ENCODE measurements around the gene ABHD12B. TPM values are rescaled to one million over a fixed set of nuclear protein-coding genes. Genes with fewer than 3 reads are reported as not detected.
"Not testable (repeated sequence)": the region's sequence is repeated elsewhere in the genome, so short reads cannot be mapped to it uniquely, and the experiment has no call there.

The ABHD12B gene
- total and polyA plus RNA-seq, 4 donors, result 0.28 to 1.5 (median 0.94) TPM

GRCh38 chr14:50883827-50884197 is 12.0 kb downstream of the ABHD12B start:
- Histone ChIP-seq H3K27ac (ENCODE audit: low read depth, low read length) (no peak overlapping the region), H3K4me3 (ENCODE audit: low read depth, low read length) (no peak overlapping the region), H3K36me3 (ENCODE audit: control insufficient read depth, insufficient read depth, low read length) (no peaks in the 10 kb centered on the region), H3K27me3 (ENCODE audit: control insufficient read depth, insufficient read depth, low read length) (no peaks in the 10 kb centered on the region), H3K9me3 (ENCODE audit: control insufficient read depth, insufficient read depth, low read length) (no peaks in the 10 kb centered on the region), H3K4me1 (ENCODE audit: control insufficient read depth, insufficient read depth, low read length) (no peaks in the 10 kb centered on the region)
- WGBS (ENCODE audit: insufficient coverage), result no CpG with 5 or more reads among the region's 1 CpG
- DNase-seq (ENCODE audit: low read depth in 4 of 6, low spot score in 6 of 6), result no peak

- Histone ChIP-seq H3K36me3 (ENCODE audit: control insufficient read depth, insufficient read depth, low read length) (no peaks in the 10 kb centered on the region), H3K4me1 (ENCODE audit: control insufficient read depth, insufficient read depth, low read length) (no peaks in the 10 kb centered on the region), H3K4me3 (ENCODE audit: low read depth, low read length) (no peak overlapping the region), H3K27ac (ENCODE audit: low read depth, low read length) (no peak overlapping the region), H3K27me3 (ENCODE audit: control insufficient read depth, insufficient read depth, low read length) (no peaks in the 10 kb centered on the region), H3K9me3 (ENCODE audit: control insufficient read depth, insufficient read depth, low read length) (no peaks in the 10 kb centered on the region)
- no peak for DNase-seq (ENCODE audit: low read depth in 4 of 6, low spot score in 6 of 6)
These were observed 15.6 kb downstream of the ABHD12B start for GRCh38 chr14:50887476-50887875.

- no peaks in the 10 kb centered on the region for H3K4me1 ChIP-seq (ENCODE audit: control insufficient read depth, insufficient read depth, low read length)
- no peaks in the 10 kb centered on the region for H3K27me3 ChIP-seq (ENCODE audit: control insufficient read depth, insufficient read depth, low read length)
- no peaks in the 10 kb centered on the region for H3K9me3 ChIP-seq (ENCODE audit: control insufficient read depth, insufficient read depth, low read length)
- no peak for DNase-seq (ENCODE audit: low read depth in 4 of 6, low spot score in 6 of 6)
- 64% methylated on average over 2 of the region's 5 CpGs for WGBS (ENCODE audit: insufficient coverage)
- no peak overlapping the region for H3K4me3 ChIP-seq (ENCODE audit: low read depth, low read length)
- H3K27ac ChIP-seq (ENCODE audit: low read depth, low read length), result no peak overlapping the region
- no peaks in the 10 kb centered on the region for H3K36me3 ChIP-seq (ENCODE audit: control insufficient read depth, insufficient read depth, low read length)
These were observed 20.4 kb downstream of the ABHD12B start for GRCh38 chr14:50892255-50892654.

GRCh38 chr14:50896421-50896820 is 24.6 kb downstream of the ABHD12B start:
- not testable (repeated sequence) for H3K27me3 ChIP-seq (ENCODE audit: control insufficient read depth, insufficient read depth, low read length); H3K4me3 ChIP-seq (ENCODE audit: low read depth, low read length); H3K9me3 ChIP-seq (ENCODE audit: control insufficient read depth, insufficient read depth, low read length); DNase-seq (ENCODE audit: low read depth in 4 of 6, low spot score in 6 of 6); H3K27ac ChIP-seq (ENCODE audit: low read depth, low read length); H3K36me3 ChIP-seq (ENCODE audit: control insufficient read depth, insufficient read depth, low read length); H3K4me1 ChIP-seq (ENCODE audit: control insufficient read depth, insufficient read depth, low read length)
- WGBS (ENCODE audit: insufficient coverage), result no CpG with 5 or more reads among the region's 7 CpGs

GRCh38 chr14:50897005-50897404 is 25.2 kb downstream of the ABHD12B start:
- H3K27me3 ChIP-seq (ENCODE audit: control insufficient read depth, insufficient read depth, low read length); H3K4me3 ChIP-seq (ENCODE audit: low read depth, low read length); H3K36me3 ChIP-seq (ENCODE audit: control insufficient read depth, insufficient read depth, low read length); DNase-seq (ENCODE audit: low read depth in 4 of 6, low spot score in 6 of 6); H3K9me3 ChIP-seq (ENCODE audit: control insufficient read depth, insufficient read depth, low read length); H3K4me1 ChIP-seq (ENCODE audit: control insufficient read depth, insufficient read depth, low read length); H3K27ac ChIP-seq (ENCODE audit: low read depth, low read length): not testable (repeated sequence)
- WGBS (ENCODE audit: insufficient coverage), result no CpG with 5 or more reads among the region's 1 CpG

GRCh38 chr14:50897658-50898175 is 25.9 kb downstream of the ABHD12B start:
- H3K4me3 ChIP-seq (ENCODE audit: low read depth, low read length), result no peak overlapping the region
- no peaks in the 10 kb centered on the region for H3K9me3 ChIP-seq (ENCODE audit: control insufficient read depth, insufficient read depth, low read length)
- no peak for DNase-seq (ENCODE audit: low read depth in 4 of 6, low spot score in 6 of 6)
- WGBS (ENCODE audit: insufficient coverage), result no CpG with 5 or more reads among the region's 6 CpGs
- H3K27ac ChIP-seq (ENCODE audit: low read depth, low read length), result no peak overlapping the region
- H3K27me3 ChIP-seq (ENCODE audit: control insufficient read depth, insufficient read depth, low read length), result no peaks in the 10 kb centered on the region
- H3K36me3 ChIP-seq (ENCODE audit: control insufficient read depth, insufficient read depth, low read length), result no peaks in the 10 kb centered on the region
- H3K4me1 ChIP-seq (ENCODE audit: control insufficient read depth, insufficient read depth, low read length), result no peaks in the 10 kb centered on the region

- H3K36me3 ChIP-seq (ENCODE audit: control insufficient read depth, insufficient read depth, low read length), result no peaks in the 10 kb centered on the region
- no peaks in the 10 kb centered on the region for H3K27me3 ChIP-seq (ENCODE audit: control insufficient read depth, insufficient read depth, low read length)
- no peaks in the 10 kb centered on the region for H3K4me1 ChIP-seq (ENCODE audit: control insufficient read depth, insufficient read depth, low read length)
- no peak overlapping the region for H3K4me3 ChIP-seq (ENCODE audit: low read depth, low read length)
- WGBS (ENCODE audit: insufficient coverage), result no CpG with 5 or more reads among the region's 3 CpGs
- no peak overlapping the region for H3K27ac ChIP-seq (ENCODE audit: low read depth, low read length)
- DNase-seq (ENCODE audit: low read depth in 4 of 6, low spot score in 6 of 6), result no peak
- H3K9me3 ChIP-seq (ENCODE audit: control insufficient read depth, insufficient read depth, low read length), result no peaks in the 10 kb centered on the region
These were observed 29.5 kb downstream of the ABHD12B start for GRCh38 chr14:50901361-50901760.

GRCh38 chr14:50904719-50905118 is 32.9 kb downstream of the ABHD12B start:
- H3K9me3 ChIP-seq (ENCODE audit: control insufficient read depth, insufficient read depth, low read length), result no peaks in the 10 kb centered on the region
- H3K27me3 ChIP-seq (ENCODE audit: control insufficient read depth, insufficient read depth, low read length), result no peaks in the 10 kb centered on the region
- H3K4me3 ChIP-seq (ENCODE audit: low read depth, low read length), result no peak overlapping the region
- no peaks in the 10 kb centered on the region for H3K4me1 ChIP-seq (ENCODE audit: control insufficient read depth, insufficient read depth, low read length)
- no peaks in the 10 kb centered on the region for H3K36me3 ChIP-seq (ENCODE audit: control insufficient read depth, insufficient read depth, low read length)
- no peak for DNase-seq (ENCODE audit: low read depth in 4 of 6, low spot score in 6 of 6)
- H3K27ac ChIP-seq (ENCODE audit: low read depth, low read length), result no peak overlapping the region

GRCh38 chr14:50906326-50907065 is 34.6 kb downstream of the ABHD12B start:
- H3K4me3 ChIP-seq (ENCODE audit: low read depth, low read length), result no peak overlapping the region
- H3K36me3 ChIP-seq (ENCODE audit: control insufficient read depth, insufficient read depth, low read length), result no peaks in the 10 kb centered on the region
- no peaks in the 10 kb centered on the region for H3K27me3 ChIP-seq (ENCODE audit: control insufficient read depth, insufficient read depth, low read length)
- H3K27ac ChIP-seq (ENCODE audit: low read depth, low read length), result no peak overlapping the region
- WGBS (ENCODE audit: insufficient coverage), result 16% methylated on average over 2 of the region's 5 CpGs
- no peaks in the 10 kb centered on the region for H3K9me3 ChIP-seq (ENCODE audit: control insufficient read depth, insufficient read depth, low read length)
- DNase-seq (ENCODE audit: low read depth in 4 of 6, low spot score in 6 of 6), result peak in 4 of 6 donors; percentile 7 to 64 (median 30)
- no peaks in the 10 kb centered on the region for H3K4me1 ChIP-seq (ENCODE audit: control insufficient read depth, insufficient read depth, low read length)

All from spinal cord (tissue), 10 donors.